GM12875 (cell line): Measurements from ENCODE around the gene ATG5.

Source experiments
- H3K4me3 ChIP-seq: one replicate; pipeline ENCODE4 v1.5.1; 2011; ENCODE audit warnings: low read depth, low read length, control low read depth
- CTCF ChIP-seq: IDR thresholded peaks from 2 replicates; pipeline ENCODE4 v1.5.1; 2011; ENCODE audit warnings: low read depth, mild to moderate bottlenecking, control low read depth, inconsistent platforms, low read length, moderate library complexity, borderline replicate concordance; ENCODE audit not compliant: insufficient read depth

ATG5 gene

GRCh38 chr6:106141441-106142237 is 183.9 kb downstream of the ATG5 start:
- H3K4me3 ChIP-seq = peak overlapping the region; percentile 0
- TF ChIP-seq CTCF = no peak

GRCh38 chr6:106138151-106138550 is 187.4 kb downstream of the ATG5 start:
- no peak overlapping the region for H3K4me3 ChIP-seq
- TF ChIP-seq CTCF = no peak

- no peak overlapping the region for H3K4me3 ChIP-seq
- no peak for TF ChIP-seq CTCF
Measured at GRCh38 chr6:106136845-106137244, 188.7 kb downstream of the ATG5 start.

GRCh38 chr6:106135911-106136571 is 189.5 kb downstream of the ATG5 start:
- TF ChIP-seq CTCF = no peak
- H3K4me3 ChIP-seq = no peak overlapping the region

- H3K4me3 ChIP-seq = no peak overlapping the region
- no peak for TF ChIP-seq CTCF
Measured at GRCh38 chr6:106134906-106135634, 190.5 kb downstream of the ATG5 start.
